GM15510 (cell line): ENCODE results near the gene FAM107B.

Source experiments
- POLR2A ChIP-seq: IDR thresholded peaks from 3 replicates; pipeline ENCODE4 v1.6.1; 2011; ENCODE audit warnings: borderline replicate concordance; ENCODE audit not compliant: insufficient read length; ENCODE audit errors: extremely low read depth

The FAM107B gene

DNA sequence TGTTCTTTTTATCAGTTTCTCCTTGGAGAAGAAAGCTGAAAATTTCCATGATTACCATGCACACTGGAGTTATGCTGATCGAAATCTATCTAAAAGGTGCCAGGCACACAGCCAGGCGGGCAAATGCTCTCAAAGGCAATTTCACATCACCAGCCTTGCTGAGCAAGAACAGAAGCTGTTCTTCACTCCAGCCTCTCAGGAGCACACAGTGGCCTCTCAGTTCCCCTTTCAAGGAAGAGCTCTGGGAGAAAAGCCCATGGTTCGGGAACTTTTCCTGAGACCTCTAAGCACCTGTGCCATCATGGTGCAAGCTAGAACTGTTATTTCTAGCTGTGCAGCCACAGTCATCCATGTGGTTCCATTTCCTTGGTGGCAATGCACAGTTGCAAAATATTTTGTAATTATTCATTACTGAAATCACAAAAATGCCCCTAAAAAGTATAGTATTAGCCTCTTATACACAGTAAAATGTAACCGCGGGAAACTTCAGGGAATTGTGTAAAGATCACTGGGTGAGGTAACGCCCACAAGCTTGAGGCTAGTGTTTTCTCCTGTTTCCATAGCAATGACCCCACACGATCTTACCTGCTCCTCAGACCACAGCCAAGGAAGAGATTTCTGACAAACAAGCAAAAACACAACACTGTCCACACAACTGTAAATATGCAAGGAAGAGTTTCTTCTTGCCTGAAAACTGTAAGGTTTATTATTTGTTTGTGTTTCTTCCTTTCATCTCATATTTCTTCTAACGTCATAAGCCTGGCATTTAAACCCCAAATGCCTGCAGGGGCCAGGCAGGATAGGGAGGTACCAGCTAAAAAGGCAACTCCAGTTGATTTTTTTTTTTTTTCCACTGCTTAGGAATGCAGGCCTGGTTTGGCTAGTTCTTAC, 121.2 kb downstream of the FAM107B start:
- TF ChIP-seq POLR2A = no peak

DNA sequence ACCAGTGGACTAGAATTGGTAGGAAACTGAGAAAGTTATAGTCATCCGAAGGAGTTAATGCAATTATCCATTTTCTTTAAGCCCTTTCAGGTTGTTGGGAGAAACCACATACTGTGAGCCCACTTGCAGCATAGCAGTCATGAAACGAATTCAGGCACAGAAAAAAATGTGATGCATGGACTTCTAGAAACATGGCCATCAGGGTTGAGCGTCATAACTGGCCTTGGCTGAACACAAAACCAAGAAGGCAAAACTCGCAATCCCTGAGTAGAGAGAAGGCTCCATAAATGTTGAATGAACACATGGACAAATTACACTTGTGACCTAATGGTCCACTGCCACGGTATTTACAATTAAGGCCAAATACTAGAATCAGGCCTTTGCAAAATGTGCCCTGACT, 121.9 kb downstream of the FAM107B start:
- no peak for TF ChIP-seq POLR2A

DNA sequence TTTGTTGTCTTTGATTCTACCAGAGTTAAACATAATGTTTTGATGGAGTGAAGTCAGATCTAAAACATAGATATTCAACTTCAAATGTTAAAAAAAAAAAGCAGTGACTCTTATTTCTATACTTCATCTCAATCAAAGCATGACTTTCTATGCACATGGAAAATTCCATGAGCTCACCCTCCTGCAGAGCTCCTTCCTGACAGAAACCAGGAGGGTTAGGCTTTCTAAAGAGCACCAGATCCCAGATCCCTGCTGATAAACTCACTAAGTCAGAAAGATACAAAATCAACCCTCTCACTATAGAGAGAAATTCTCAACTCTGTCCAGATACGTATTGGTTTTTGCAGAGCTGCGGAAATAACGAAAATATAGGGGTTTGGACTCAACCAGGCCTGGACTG, 122.6 kb downstream of the FAM107B start:
- TF ChIP-seq POLR2A = no peak

DNA sequence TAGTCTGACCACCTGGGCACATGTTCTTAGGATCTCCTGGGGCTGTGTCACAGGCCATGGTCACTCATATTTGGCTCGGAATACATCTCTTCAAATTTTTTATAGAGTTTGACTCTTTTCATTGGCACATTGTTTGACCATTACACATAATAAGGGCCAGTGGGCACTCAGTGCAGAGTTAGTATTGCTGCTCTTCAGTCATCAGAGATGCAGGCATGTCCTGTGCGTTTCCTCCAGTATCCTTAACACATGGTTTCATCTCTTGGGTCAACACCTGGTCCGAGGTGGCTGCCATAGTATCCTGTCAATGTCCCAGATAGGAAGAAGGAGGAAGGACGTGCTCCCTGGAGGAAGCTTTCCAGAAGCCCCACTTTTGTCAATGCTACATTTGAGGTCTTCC, 125.0 kb downstream of the FAM107B start:
- TF ChIP-seq POLR2A = no peak

DNA sequence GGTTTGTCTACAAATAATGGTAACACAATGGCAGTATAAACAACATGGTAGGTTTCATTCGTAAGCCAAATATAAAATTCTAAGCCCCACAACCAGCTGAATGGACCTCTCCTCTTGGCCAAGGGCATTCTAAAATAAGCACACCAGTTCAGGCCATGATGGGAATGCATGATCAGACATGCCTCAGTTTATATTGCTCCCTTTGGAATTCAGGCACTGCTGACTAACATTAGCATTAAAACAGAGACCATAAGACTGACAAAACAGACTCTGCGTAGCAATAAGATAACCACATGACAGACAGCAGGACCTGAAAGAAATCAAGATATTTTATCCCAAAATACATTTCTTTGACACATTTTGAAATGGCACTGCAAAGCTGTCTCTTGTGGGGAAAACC, 125.8 kb downstream of the FAM107B start:
- TF ChIP-seq POLR2A = no peak

DNA sequence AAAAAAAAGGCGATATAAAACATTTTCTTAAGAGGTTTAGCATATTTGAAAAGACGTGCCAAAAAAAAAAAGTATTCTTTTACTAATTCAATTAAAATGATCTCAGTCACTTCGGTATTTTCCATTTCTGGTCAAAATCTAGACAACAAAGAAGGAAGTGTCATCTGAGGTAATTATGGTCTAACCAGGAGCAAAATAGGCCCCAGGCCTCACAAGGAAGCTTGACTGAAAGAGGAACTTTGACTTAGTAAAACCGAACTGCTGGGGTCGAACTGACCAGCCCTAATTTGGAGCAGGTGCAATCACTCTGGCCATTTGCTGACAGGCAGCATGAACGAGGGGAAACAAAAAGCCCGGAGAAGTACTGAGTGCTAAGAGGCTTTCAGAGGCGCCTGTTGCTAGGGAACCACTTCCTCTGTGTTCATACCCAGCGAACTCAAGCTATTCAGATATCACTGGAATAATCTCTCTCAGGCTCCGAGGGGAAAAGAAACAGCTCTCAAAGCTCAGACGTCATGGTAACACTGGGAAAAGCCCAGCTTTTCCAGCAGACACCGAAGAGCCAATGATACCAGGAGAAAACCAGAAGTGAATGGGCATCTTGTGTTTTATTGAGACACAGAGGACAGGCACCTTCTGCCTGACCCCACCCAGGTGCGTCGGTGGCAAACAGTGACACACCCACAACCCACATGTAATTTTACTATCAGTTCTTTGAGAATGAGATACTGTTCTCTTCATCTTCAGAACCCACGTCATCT, 126.5 kb downstream of the FAM107B start:
- no peak for TF ChIP-seq POLR2A

DNA sequence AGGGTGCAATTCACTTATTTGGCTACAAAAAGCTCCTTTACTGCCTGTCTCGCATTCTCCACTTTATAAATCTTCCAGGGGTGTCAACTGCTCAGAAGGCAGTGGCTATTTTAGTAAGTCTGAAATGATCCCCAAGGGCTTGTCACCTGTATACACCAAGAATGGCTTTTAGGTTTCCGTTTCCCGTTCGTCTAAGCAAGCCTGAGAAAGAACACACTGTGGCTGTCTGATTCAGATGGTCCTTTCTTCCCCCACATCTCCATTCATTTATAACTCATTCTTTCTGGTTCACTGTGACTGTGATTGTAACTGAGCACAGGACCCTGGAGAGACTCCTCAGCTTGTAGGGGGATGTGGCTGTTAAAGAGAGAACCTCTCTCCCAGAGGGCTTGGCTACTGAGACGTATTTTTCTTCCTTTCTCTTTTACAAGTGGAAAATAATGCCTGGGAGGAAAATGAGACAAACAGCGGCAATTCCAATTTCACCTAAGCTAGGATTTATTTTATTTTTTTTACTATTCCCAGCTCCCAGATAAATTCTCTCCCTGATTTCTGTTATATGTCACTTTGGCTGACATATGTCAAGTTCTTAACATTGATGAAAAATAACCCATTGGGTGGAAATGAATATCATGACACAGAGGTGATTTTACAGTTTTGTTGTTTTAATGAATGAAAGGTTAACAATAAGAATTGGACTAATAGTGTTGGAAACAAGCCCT, 129.3 kb downstream of the FAM107B start:
- TF ChIP-seq POLR2A = peak; percentile 18

DNA sequence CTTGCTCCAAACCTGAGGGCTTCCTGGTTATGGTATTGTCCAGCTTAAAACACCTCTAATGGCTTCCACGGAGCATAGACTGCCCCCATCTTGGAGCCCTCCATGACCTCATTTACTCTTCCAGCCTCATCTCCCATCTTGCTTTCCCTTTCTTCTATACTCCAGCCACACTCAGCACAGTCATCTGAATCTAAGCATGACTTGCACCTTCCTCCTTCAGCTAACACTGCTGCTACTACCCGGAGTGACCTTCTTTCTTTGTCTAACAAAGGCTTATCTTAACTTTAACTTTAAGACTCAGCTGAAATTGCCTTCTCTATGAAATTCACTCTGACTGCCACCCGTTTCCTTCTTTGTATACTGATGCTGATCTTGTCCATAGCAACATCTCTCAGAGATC, 135.1 kb downstream of the FAM107B start:
- no peak for TF ChIP-seq POLR2A

DNA sequence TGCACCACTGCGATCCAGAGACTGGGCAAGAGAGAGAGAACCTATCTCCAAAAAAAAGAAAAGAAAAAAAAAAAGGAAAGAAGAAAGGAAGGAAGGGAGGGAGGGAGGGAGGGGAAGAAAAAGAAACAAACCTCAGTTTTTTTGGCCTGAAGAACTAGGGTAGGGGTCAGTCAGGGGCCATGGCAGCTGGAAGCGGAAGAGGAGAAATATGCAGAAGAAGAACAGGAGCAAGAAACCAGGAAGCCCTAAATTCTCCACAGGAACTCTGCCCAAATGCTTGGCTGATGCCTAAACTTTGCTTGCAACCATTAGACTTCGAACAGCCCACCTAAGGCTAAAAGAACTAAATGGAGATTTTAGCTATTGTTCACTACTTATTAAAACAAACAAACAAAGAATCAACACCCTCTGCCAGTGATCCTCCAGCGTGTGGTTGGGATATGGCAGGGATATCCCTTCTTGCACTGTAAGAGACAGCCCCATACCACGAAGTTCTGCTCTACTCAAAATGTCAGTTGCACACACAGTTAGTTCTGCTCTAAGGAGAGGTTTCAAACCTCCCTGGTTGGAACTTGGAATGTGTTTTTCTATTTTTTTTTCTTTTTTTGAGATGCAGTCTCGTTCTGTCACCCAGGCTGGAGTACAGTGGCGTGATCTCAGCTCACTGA, 139.5 kb downstream of the FAM107B start:
- TF ChIP-seq POLR2A = no peak

DNA sequence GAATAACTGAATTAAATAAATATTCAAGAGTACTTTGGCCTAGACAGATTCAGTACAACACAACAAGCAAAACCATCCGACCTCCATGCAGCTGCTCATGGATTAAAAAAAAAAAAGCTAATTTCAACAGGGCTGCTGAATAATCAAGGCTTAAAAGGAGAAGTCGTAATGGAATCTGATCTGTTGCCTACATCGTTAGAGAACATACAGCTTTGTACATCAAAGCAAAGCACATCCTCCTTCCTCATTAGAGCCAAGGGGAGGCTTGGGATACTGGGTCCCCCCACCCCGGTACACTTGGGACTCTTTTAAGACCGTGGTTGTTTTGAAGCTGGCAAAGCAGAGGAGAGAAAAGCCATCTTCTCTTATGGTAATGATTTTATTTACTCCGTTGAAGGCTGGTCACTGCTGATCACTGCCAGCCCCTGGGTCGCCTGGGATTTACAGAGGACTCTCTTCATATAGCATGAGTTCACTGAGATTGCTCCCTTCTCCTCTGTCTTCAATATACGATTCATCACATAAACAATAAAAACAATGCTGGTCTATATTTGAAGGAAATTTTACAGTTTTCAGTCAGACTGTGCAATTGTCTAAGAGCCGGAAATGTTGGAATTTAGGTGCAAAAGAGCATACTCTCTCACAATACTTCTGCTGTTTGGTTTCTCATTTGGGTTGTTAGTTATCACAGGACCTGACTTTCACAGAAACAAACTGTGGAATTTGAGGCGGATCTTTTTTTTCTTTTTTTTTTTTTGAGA, 148.8 kb downstream of the FAM107B start:
- TF ChIP-seq POLR2A = no peak

DNA sequence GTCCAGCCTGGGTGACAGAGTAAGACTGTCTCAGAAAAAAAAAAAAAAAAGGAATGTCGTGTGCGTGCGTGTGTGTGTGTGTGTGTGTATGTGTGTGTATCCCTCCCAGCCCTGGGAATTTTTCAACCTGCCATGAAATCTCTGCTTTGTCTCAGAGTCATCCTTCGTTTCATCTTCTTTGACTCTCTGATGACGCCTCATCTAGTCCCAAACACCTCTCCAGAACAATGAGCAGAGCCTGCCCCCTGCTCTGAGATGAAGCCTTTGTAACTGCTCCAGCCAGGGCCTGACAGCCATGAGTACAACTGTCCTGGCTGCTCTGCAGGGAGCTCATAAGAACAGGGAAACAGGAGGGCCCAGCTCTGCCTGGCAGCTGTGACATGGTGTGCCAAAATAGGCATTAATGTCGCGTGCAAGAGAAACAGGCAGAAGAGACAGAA, 149.5 kb downstream of the FAM107B start:
- no peak for TF ChIP-seq POLR2A

DNA sequence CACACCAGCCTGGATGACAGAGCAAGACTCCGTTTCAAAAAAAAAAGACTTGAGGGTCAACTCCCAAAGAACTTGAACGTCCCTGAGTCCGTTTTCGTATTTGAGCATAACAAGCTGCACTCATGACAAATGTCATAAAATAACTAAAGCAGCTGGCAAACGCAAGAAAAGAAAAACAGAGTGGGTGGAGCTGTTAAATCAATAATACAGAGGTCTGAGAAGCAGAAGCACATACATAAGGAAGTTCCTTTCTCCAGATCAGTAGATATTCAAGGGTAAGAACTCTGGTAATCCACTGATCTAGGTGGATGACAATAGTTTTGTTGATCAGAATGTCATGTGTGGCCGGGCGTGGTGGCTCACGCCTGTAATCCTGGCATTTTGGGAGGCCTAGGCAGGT, 150.1 kb downstream of the FAM107B start:
- no peak for TF ChIP-seq POLR2A

DNA sequence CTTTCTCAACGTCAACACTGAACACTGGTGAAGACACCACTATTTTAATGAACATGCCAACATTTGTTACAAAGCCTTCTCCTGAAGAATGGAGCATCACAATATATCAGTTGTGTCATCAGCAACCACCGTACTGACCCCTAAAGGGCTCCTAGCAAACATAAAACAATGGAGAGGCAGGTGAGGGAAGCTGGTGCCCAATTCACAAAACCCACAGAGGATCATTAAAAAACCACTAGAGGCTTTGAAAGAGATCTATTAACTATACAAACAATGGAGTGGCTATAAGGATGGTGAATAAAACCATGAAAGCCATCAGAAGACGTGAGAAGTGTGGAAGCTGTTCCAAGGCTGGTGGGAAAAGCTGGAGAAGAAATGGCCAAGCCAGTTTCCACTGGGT, 150.8 kb downstream of the FAM107B start:
- TF ChIP-seq POLR2A = no peak

DNA sequence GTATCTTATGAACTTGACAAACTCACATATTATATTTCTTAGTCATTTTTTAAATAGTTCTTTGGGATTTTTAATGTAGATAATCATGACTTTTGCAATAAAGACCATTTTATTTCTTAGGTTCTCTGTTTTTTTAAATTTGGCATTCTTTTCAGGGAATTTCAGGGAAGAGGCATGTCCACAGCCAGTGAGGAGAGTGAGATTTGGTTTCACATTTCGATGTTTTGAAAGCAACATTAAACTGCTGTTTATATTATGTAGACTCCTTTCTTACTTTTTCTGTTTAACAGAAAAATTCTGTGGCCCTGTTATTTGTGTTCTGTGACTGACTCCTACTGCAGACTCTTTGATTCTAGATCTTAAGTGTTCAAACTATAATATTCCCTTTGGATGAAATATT, 153.7 kb downstream of the FAM107B start:
- no peak for TF ChIP-seq POLR2A
